NCI-H510A (cell line): ENCODE results near the gene ARID3B.
"Not testable (repeated sequence)": the region's sequence is repeated elsewhere in the genome, so short reads cannot be mapped to it uniquely, and the experiment has no call there.

ENCODE experiments used
- DNase-seq: peaks from one replicate; lab custom pipeline; 2025; lab: John Stamatoyannopoulos, UW

ARID3B gene

GRCh38 chr15:74537736-74538135, 3.3 kb upstream of the ARID3B start:
- no peak for DNase-seq

GRCh38 chr15:74539521-74539920, 1.5 kb upstream of the ARID3B start:
- DNase-seq = not testable (repeated sequence)

GRCh38 chr15:74540161-74540760, 759 bp upstream of the ARID3B start:
- no peak for DNase-seq

GRCh38 chr15:74541494-74542165, 610 bp downstream of the ARID3B start:
- no peak for DNase-seq

GRCh38 chr15:74542166-74543042, 1.4 kb downstream of the ARID3B start:
- no peak for DNase-seq

- no peak for DNase-seq
These were observed 2.0 kb downstream of the ARID3B start for GRCh38 chr15:74543043-74543422.

GRCh38 chr15:74543583-74543982, 2.6 kb downstream of the ARID3B start:
- DNase-seq = no peak

GRCh38 chr15:74545086-74545485, 4.1 kb downstream of the ARID3B start:
- no peak for DNase-seq

- DNase-seq = peak; percentile 87
These were observed 5.0 kb downstream of the ARID3B start for GRCh38 chr15:74545776-74546656.

- no peak for DNase-seq
These were observed 6.6 kb downstream of the ARID3B start for GRCh38 chr15:74547616-74548015.

GRCh38 chr15:74548241-74548640, 7.2 kb downstream of the ARID3B start:
- no peak for DNase-seq

- DNase-seq = no peak
These were observed 8.8 kb downstream of the ARID3B start for GRCh38 chr15:74549816-74550215.

- no peak for DNase-seq
These were observed 10.7 kb downstream of the ARID3B start for GRCh38 chr15:74551714-74552113.

GRCh38 chr15:74552773-74553441, 11.9 kb downstream of the ARID3B start:
- no peak for DNase-seq

GRCh38 chr15:74555192-74555591, 14.2 kb downstream of the ARID3B start:
- DNase-seq = no peak

- no peak for DNase-seq
These were observed 17.7 kb downstream of the ARID3B start for GRCh38 chr15:74558706-74559105.

- DNase-seq = no peak
These were observed 22.4 kb downstream of the ARID3B start for GRCh38 chr15:74563442-74563841.

- DNase-seq = no peak
These were observed 23.2 kb downstream of the ARID3B start for GRCh38 chr15:74564182-74564581.

- DNase-seq = no peak
These were observed 24.5 kb downstream of the ARID3B start for GRCh38 chr15:74565381-74566085.

GRCh38 chr15:74568594-74568993, 27.6 kb downstream of the ARID3B start:
- no peak for DNase-seq

- DNase-seq = no peak
These were observed 28.7 kb downstream of the ARID3B start for GRCh38 chr15:74569731-74570070.
